ENCODE measurements around the gene DAGLA.
A peak's percentile ranks its signal among the peaks of the same experiment; 100 is the strongest.
"Not testable (repeated sequence)": the region's sequence is repeated elsewhere in the genome, so short reads cannot be mapped to it uniquely, and the experiment has no call there.

The DAGLA gene

GRCh38 chr11:61679893-61680621 is at the start of gene DAGLA:
Gene DAGLA, plus strand, starts transcription at chr11:61680391. Its CDS starts 39,765 bp downstream, at chr11:61720156.
- DNase-seq (ENCODE audit: low read depth), result peak; percentile 62

- DNase-seq (ENCODE audit: low read depth), result no peak
Observed at GRCh38 chr11:61632096-61632495, 48.1 kb upstream of the DAGLA start.

DNA sequence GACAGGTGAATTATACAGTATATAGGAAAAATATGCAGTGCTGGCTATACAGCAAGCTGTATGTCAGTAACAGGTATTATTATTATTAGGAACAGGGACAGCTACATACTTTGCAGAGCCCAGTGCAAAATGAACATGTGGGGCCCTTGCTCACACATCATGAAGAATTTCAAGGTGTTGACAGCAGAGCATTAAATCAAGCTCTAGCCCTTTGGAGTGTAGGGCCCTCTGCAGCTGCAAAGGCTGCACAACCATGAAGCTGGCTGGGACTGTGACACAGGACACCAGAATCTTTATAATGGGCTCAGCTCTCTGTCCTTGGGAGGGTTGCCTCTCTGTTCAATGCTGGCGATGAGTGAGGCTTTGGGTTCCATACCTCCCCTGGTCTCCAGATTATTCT is 44.9 kb upstream of the DAGLA start:
- DNase-seq (ENCODE audit: low read depth), result no peak

GRCh38 chr11:61635787-61636186 is 44.4 kb upstream of the DAGLA start:
- DNase-seq (ENCODE audit: low read depth), result no peak

DNA sequence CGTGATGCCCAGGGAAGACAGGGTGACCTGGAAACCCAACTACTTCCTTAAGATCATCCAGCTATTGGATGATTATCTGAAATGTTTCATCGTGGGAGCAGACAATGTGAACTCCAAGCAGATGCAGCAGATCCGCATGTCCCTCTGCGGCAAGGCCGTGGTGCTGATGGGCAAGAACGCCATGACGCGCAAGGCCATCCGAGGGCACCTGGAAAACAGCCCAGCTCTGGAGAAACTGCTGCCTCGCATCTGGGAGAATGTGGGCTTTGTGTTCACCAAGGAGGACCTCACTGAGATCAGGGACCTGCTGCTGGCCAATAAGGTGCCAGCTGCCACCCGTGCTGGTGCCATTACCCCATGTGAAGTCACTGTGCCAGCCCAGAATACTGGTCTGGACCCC is 43.5 kb upstream of the DAGLA start:
- no peak for DNase-seq (ENCODE audit: low read depth)

- no peak for DNase-seq (ENCODE audit: low read depth)
Observed at GRCh38 chr11:61637277-61637676, 42.9 kb upstream of the DAGLA start.

DNA sequence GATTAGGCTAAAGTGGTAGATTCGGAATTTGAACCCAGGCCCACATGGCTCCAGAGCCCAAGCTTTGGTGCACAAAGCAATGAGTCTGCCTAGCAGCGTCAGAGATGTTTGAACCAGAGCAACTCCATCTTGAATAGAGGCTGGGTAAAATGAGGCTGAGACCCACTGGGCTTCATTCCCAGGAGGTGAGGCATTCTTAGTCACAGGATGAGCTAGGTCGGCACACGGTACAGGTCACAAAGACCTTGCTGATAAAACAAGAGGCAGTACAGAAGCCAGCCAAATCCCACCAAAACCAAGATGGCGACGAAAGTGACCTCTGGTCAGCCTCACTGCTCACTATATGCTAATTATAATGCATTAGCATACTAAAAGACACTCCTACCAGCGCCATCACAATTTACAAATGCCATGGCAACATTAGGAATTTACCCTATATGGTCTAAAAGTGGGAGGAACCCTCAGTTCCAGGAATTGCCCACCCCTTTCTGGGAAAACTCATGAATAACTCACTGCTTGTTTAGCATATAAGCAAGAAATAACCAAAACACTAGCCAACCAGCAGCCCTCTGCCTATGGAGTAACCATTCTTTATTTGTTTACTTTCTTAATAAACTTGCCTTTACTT is 40.3 kb upstream of the DAGLA start:
- no peak for DNase-seq (ENCODE audit: low read depth)

DNA sequence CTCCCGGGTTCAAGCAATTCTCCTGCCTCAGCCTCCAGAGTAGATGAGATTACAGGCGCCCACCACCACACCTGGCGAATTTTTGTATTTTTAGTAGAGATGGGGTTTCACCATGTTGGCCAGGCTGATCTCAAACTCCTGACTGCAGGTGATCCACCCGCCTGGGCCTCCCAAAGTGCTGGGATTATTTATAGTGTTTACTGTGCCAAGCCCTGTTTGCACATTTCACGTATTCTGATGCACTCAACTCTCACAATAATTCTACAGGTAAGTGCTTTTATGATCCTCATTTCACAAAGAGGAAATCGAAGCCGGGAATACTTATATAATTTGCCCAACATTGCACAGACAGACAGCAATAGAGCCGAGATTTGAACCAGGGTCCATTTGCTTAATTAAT is 38.0 kb upstream of the DAGLA start:
- DNase-seq (ENCODE audit: low read depth), result no peak

DNA sequence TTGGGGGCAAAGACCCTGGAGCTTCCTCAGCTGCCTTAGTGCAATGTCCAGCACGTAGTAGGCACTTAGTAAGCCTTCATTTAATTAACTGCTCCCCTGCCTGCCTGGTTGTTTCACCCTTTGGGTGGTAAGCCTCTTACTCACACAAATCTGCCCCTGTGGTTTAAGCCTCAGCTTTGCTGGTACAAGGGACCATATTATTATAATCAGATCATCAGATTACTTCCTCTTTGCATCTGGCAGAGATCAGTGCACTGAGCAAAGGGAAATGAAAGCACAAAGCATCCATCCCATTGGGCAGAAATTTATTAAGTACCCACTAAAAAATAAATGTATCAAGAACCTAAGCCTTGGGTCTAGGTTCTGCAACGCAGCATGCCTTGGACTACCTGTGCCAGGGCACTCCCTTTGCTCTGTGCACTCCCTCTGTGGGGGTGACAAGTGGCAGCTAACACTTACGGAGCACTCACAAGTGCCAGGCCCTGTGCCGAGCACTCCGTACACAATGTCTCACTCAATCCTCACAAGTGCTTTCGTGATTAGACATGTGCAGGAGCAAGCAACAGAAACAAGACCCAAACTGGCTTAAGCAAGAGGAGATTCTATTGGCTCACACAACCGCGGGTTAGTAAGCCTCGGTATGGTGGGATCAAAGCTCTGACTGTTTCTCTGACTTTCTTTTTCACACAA is 34.9 kb upstream of the DAGLA start:
- no peak for DNase-seq (ENCODE audit: low read depth)

GRCh38 chr11:61647529-61647928 is 32.7 kb upstream of the DAGLA start:
- DNase-seq (ENCODE audit: low read depth), result no peak

DNA sequence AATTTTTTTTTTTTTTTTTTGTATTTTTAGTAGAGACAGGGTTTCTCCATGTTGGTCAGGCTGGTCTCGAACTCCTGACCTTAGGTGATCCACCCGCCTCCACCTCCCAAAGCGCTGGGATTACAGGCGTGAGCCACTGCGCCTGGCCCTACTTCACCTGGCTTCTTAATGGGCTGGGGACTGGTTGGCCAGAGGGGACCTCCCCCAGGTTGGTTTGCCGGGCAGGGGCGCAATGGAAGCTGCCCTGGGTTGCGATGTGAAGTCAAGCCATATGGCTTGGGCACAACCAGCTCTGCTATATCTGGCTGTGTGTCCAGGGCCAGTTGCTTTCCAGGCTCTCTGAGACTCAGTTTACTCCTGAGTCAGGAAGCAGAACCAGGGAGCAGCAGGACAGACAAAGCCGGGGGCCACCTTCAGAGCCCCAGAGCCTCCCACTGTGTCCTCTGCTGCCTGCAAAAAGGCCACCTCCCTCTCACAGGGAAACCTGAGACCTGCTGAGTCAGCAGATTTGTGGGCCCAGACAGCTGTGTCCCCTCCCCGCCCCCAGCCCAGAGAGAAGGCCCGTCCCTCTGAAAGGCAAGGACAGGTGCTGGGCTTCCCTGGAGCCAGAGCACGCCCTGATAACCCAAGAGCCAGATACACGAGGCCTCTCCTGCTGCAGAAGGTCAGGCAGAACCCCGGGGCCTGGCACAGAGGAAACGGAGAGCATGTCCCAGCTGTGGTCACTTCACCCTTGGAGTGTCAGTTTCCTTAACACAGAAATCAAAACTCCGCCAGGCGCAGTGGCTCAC is 29.2 kb upstream of the DAGLA start:
- DNase-seq (ENCODE audit: low read depth), result no peak

DNA sequence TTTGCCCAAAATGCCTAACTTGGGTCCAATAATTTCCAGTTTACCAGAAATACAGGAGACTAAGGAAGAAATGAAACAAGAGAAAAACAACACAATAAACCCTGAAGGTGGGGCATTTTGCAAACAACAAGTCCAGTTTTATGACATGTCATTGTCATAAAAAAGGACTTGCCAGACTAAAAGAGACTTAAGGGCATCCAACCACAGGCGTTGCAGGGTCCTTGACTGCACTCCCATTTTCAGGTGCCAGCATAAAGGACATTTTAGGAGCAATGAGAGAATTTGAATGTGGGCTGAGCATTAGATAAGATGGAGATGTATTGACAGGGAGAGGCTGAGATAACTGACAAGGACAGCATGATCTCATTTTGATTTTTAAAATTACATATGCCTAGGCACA is 28.1 kb upstream of the DAGLA start:
- no peak for DNase-seq (ENCODE audit: low read depth)

GRCh38 chr11:61654397-61654829 is 25.8 kb upstream of the DAGLA start:
- DNase-seq (ENCODE audit: low read depth), result no peak

GRCh38 chr11:61655266-61656159 is 24.7 kb upstream of the DAGLA start:
- not testable (repeated sequence) for DNase-seq (ENCODE audit: low read depth)

GRCh38 chr11:61656347-61657077 is 23.7 kb upstream of the DAGLA start:
- no peak for DNase-seq (ENCODE audit: low read depth)

GRCh38 chr11:61657566-61658290 is 22.5 kb upstream of the DAGLA start:
- DNase-seq (ENCODE audit: low read depth), result no peak

DNA sequence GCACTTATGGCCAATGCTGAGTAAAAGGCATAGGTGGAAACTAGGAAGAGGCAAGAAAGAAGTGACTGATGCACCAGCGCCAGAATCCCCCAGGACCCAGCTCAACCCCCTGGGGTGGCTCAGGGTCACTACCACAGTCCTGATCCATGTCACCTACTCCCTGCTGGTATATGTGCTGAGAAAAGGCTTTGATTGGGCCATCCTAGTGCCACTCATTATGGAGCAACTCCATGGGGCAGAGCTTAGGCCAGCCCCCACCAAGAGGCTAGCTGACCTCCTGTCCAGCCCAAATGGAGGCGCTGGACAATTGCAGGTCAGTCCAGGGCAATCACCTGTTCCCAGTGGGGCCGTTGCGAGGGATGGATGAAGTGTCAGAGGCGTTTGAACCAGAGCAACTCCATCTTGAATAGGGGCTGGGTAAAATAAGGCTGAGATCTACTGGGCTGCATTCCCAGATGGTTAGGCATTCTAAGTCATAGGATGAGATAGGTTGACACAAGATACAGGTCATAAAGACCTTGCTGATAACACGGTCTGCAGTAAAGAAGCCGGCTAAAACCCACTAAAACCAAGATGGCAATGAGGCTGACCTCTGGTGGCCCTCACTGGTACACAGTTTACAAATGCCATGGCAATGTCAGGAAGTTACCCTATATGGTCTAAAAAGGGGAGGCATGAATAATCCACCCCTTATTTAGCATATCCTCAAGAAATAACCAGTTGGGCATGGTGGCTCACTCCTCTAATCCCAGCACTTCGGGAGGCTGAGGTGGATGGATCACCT is 20.6 kb upstream of the DAGLA start:
- DNase-seq (ENCODE audit: low read depth), result no peak

GRCh38 chr11:61660997-61661396 is 19.2 kb upstream of the DAGLA start:
- DNase-seq (ENCODE audit: low read depth), result not testable (repeated sequence)

DNA sequence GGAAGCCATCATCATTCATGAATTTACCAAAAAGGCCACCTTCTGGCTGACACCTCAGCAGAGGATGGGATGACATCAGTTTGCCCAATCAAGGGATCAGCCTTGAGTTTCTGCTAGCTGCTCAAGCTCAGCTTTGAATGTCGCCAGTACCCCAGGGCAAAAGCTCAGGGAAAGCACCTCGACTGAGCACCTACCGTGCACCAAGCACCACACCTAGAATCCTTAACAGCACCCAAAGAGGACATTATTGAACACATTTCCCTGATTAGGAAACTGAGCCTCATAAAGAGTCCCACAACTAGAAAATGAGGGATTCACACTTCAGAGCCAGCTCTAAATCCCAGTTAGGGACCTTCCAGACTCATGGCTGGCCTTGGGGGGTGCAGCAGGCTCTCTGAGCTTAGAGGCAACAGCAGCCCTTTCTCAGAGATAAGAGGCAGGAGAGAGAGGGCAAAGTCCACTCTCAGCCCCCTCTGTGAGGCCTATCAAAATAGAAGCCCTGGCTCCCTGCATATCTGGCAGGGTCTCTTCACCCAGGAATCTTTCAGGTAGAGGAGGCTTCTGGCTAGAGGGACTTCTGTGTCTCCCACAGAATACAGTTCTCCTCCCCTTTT is 13.4 kb upstream of the DAGLA start:
- DNase-seq (ENCODE audit: low read depth), result no peak
